A673 (cell line): ENCODE measurements around the gene TC2N.

ENCODE experiments used
- CTCF ChIP-seq: fragments of 300-800, 200-600 bp; sonication (generic); conservative IDR thresholded peaks from 2 replicates; pipeline ENCODE4 v1.5.1; 2017; ENCODE audit warnings: low read depth, mild to moderate bottlenecking, antibody characterized with exemption, low read length, moderate library complexity, mixed read lengths
- EZH2 ChIP-seq: fragments of 200-600 bp; sonication (generic); IDR thresholded peaks from 2 replicates; pipeline ENCODE4 v1.6.1; 2017; ENCODE audit warnings: borderline replicate concordance, low read depth, mild to moderate bottlenecking, mixed read lengths, antibody characterized with exemption, low read length; ENCODE audit not compliant: poor library complexity, severe bottlenecking

GRCh38 chr14:91882776-91883175, 15.4 kb upstream of the TC2N start:
- TF ChIP-seq CTCF (no peak), EZH2 (no peak)
